CD4-positive, alpha-beta memory T cell (primary cell): ENCODE data around the gene PEF1. TPM values are rescaled to one million over a fixed set of nuclear protein-coding genes. Genes with fewer than 3 reads are reported as not detected.

Experiments used
- CTCF ChIA-PET: fragments of 350-600 bp; sonication (Branson Sonifier 250); formaldehyde crosslinking; loops from one replicate; lab custom pipeline; 2021; ENCODE audit warnings: inconsistent platforms; ENCODE audit not compliant: partially characterized antibody; lab: Charles Lee
- POLR2A ChIA-PET: fragments of 350-600 bp; sonication (Branson Sonifier 250); formaldehyde crosslinking; loops from one replicate; lab custom pipeline; 2021; ENCODE audit not compliant: partially characterized antibody; lab: Charles Lee
- DNase-seq, 5 donors: peaks; one replicate each; pipeline versions ENCODE4 v3.0.0 to v3.0.0-alpha.2; 2020 to 2022; ENCODE audit warnings: mixed read lengths in 1 of 5
- H3K27ac ChIP-seq: one replicate; pipeline ENCODE4 v1.7.0; 2013; ENCODE audit warnings: low read depth, low read length
- H3K27me3 ChIP-seq: 2 replicates; pipeline ENCODE4 v1.7.0; 2013; ENCODE audit warnings: mild to moderate bottlenecking, low read length, moderate library complexity; ENCODE audit not compliant: insufficient read depth
- H3K36me3 ChIP-seq: 2 replicates; pipeline ENCODE4 v1.7.0; 2013; ENCODE audit warnings: mild to moderate bottlenecking, low read length, moderate library complexity; ENCODE audit not compliant: insufficient read depth
- H3K4me1 ChIP-seq: 2 replicates; pipeline ENCODE4 v1.7.0; 2013; ENCODE audit warnings: mild to moderate bottlenecking, low read length, moderate library complexity; ENCODE audit not compliant: insufficient read depth
- H3K4me3 ChIP-seq, 2 donors: one replicate each; pipeline ENCODE4 v1.7.0; 2013; ENCODE audit warnings: low read length in 2 of 2, mild to moderate bottlenecking in 1 of 2
- H3K9me3 ChIP-seq, 2 donors: one replicate each; pipeline ENCODE4 v1.7.0; 2013; ENCODE audit warnings: low read length in 2 of 2, control low read depth in 1 of 2; ENCODE audit not compliant: control insufficient read depth in 1 of 2
- H3K27ac Mint-ChIP-seq, 7 donors: one replicate each; pipeline ENCODE4 v1.8.0; 2020 to 2021; ENCODE audit warnings: mixed read lengths in 7 of 7, mild to moderate bottlenecking in 6 of 7, inconsistent platforms in 3 of 7, moderate library complexity in 3 of 7
- H3K27me3 Mint-ChIP-seq, 2 donors: one replicate each; pipeline ENCODE4 v1.8.0; 2020 to 2021; ENCODE audit warnings: mixed read lengths in 2 of 2
- H3K36me3 Mint-ChIP-seq, 2 donors: one replicate each; pipeline ENCODE4 v1.8.0; 2020 to 2021; ENCODE audit warnings: mixed read lengths in 2 of 2, inconsistent platforms in 1 of 2, mild to moderate bottlenecking in 1 of 2
- H3K4me1 Mint-ChIP-seq, 4 donors: one replicate each; pipeline ENCODE4 v1.8.0; 2020 to 2021; ENCODE audit warnings: mixed read lengths in 4 of 4, mild to moderate bottlenecking in 1 of 4
- H3K4me3 Mint-ChIP-seq, 8 donors: one replicate each; pipeline ENCODE4 v1.8.0; 2020 to 2021; ENCODE audit warnings: mixed read lengths in 8 of 8, mild to moderate bottlenecking in 7 of 8, moderate library complexity in 6 of 8, inconsistent platforms in 3 of 8
- H3K9me3 Mint-ChIP-seq, 8 donors: one replicate each; pipeline ENCODE4 v1.8.0; 2020 to 2021; ENCODE audit warnings: mixed read lengths in 8 of 8, mild to moderate bottlenecking in 5 of 8, inconsistent platforms in 3 of 8, moderate library complexity in 1 of 8
- intact Hi-C: fragments of 100-400 bp; cut with micrococcal nuclease; formaldehyde crosslinking; loops from one replicate; pipeline ENCODE4 v1.15.1; 2023
- polyA plus RNA-seq, 2 donors: library from polyadenylated mRNA; unstranded; fragments of 300-500 nt; fragmentation: Illumina TruSeq; gene quantifications; one replicate each; pipeline ENCODE4 v1.2.3, GENCODE V29; 2021
- total RNA-seq, 2 experiments: library from RNA; stranded (reverse); gene quantifications; one replicate each; pipeline ENCODE4 v1.2.3, GENCODE V29; 2021

The PEF1 gene
- total and polyA plus RNA-seq, 4 experiments from 2014 or later: 39.1 to 124 (median 63.2) TPM

GRCh38 chr1:31584869-31585735 is 59.6 kb downstream of the PEF1 start:
- Histone ChIP-seq H3K9me3 (no peaks in the 10 kb centered on the region), H3K27ac (no peak overlapping the region), H3K4me1 (no peaks in the 10 kb centered on the region), H3K4me3 (no peak overlapping the region), H3K27me3 (no peaks in the 10 kb centered on the region), H3K36me3 (no peaks in the 10 kb centered on the region)
- Mint-ChIP-seq H3K9me3 (no peaks in the 10 kb centered on the region), H3K4me1 (peaks cover 0 to 4% (median 0%) of the 10 kb centered on the region in 4 donors), H3K27me3 (peaks cover 11 to 16% of the 10 kb centered on the region in 2 donors), H3K36me3 (no peaks in the 10 kb centered on the region), H3K4me3 (no peak overlapping the region), H3K27ac (no peak overlapping the region)
- ChIA-PET POLR2A (no interaction called here), CTCF (no interaction called here)
- DNase-seq: no peak
- intact Hi-C loops: no loop called here

GRCh38 chr1:31583995-31584868 is 60.4 kb downstream of the PEF1 start:
- DNase-seq: no peak
- Histone ChIP-seq H3K27ac (no peak overlapping the region), H3K4me1 (no peaks in the 10 kb centered on the region), H3K4me3 (no peak overlapping the region), H3K27me3 (no peaks in the 10 kb centered on the region), H3K9me3 (no peaks in the 10 kb centered on the region), H3K36me3 (no peaks in the 10 kb centered on the region)
- intact Hi-C loops: no loop called here
- Mint-ChIP-seq H3K36me3 (no peaks in the 10 kb centered on the region), H3K4me1 (peaks cover 0 to 4% (median 0%) of the 10 kb centered on the region in 4 donors), H3K27ac (no peak overlapping the region), H3K9me3 (no peaks in the 10 kb centered on the region), H3K4me3 (no peak overlapping the region), H3K27me3 (peaks cover 9 to 11% of the 10 kb centered on the region in 2 donors)
- CTCF ChIA-PET: interaction anchor here (0.5 to 0.7 kb wide), 2 partner anchors 123 to 985 kb away, joined by 3 read pairs; no protein-coding TSS in a partner anchor
- POLR2A ChIA-PET: no interaction called here

- Mint-ChIP-seq H3K4me1 (peaks cover 0 to 4% (median 0%) of the 10 kb centered on the region in 4 donors), H3K4me3 (peak overlapping the region in 1 of 8 donors; percentile 45), H3K36me3 (no peaks in the 10 kb centered on the region), H3K9me3 (no peaks in the 10 kb centered on the region), H3K27me3 (peaks cover 8% of the 10 kb centered on the region in 2 donors), H3K27ac (peak overlapping the region in 1 of 7 donors; percentile 10)
- no peak for DNase-seq
- intact Hi-C loops: no loop called here
- Histone ChIP-seq H3K36me3 (no peaks in the 10 kb centered on the region), H3K4me1 (no peaks in the 10 kb centered on the region), H3K27ac (no peak overlapping the region), H3K27me3 (no peaks in the 10 kb centered on the region), H3K4me3 (no peak overlapping the region), H3K9me3 (no peaks in the 10 kb centered on the region)
- POLR2A ChIA-PET: no interaction called here
- CTCF ChIA-PET: interaction anchor here (0.5 to 0.7 kb wide), 2 partner anchors 124 to 986 kb away, joined by 3 read pairs; no protein-coding TSS in a partner anchor
Measured at GRCh38 chr1:31583082-31583994, 61.3 kb downstream of the PEF1 start.

- Mint-ChIP-seq H3K4me1 (peaks cover 0 to 4% (median 0%) of the 10 kb centered on the region in 4 donors), H3K27me3 (peaks cover 0 to 7% of the 10 kb centered on the region in 2 donors), H3K27ac (no peak overlapping the region), H3K36me3 (no peaks in the 10 kb centered on the region), H3K9me3 (no peaks in the 10 kb centered on the region), H3K4me3 (no peak overlapping the region)
- H3K36me3 ChIP-seq: no peaks in the 10 kb centered on the region
- H3K4me3 ChIP-seq: no peak overlapping the region
- no peak for DNase-seq
- intact Hi-C loops: no loop called here
- no peak overlapping the region for H3K27ac ChIP-seq
- ChIA-PET POLR2A (no interaction called here), CTCF (no interaction called here)
- no peaks in the 10 kb centered on the region for H3K4me1 ChIP-seq
- no peaks in the 10 kb centered on the region for H3K9me3 ChIP-seq
- no peaks in the 10 kb centered on the region for H3K27me3 ChIP-seq
Measured at GRCh38 chr1:31581821-31582810, 62.6 kb downstream of the PEF1 start.

- peak overlapping the region in 1 of 7 donors; percentile 81 for H3K27ac Mint-ChIP-seq
- no peaks in the 10 kb centered on the region for H3K27me3 ChIP-seq
- H3K4me1 Mint-ChIP-seq: peaks cover 0 to 4% (median under 1%) of the 10 kb centered on the region in 4 donors
- H3K9me3 ChIP-seq: no peaks in the 10 kb centered on the region
- ChIA-PET POLR2A (no interaction called here), CTCF (interaction anchor here (1.0 to 1.1 kb wide), 2 partner anchors 15 to 17 kb away, joined by 3 to 4 read pairs; no protein-coding TSS in a partner anchor)
- H3K4me3 Mint-ChIP-seq: no peak overlapping the region
- H3K36me3 ChIP-seq: no peaks in the 10 kb centered on the region
- peaks cover 0 to 10% of the 10 kb centered on the region in 2 donors for H3K27me3 Mint-ChIP-seq
- H3K4me3 ChIP-seq: no peak overlapping the region
- no peak for DNase-seq
- no peaks in the 10 kb centered on the region for H3K4me1 ChIP-seq
- intact Hi-C loops: no loop called here
- H3K9me3 Mint-ChIP-seq: no peaks in the 10 kb centered on the region
- no peaks in the 10 kb centered on the region for H3K36me3 Mint-ChIP-seq
- no peak overlapping the region for H3K27ac ChIP-seq
Measured at GRCh38 chr1:31580891-31581603, 63.6 kb downstream of the PEF1 start.
